Fibroblast of lung (primary cell): ENCODE measurements around the gene C1orf185. TPM values are rescaled to one million over a fixed set of nuclear protein-coding genes. Genes with fewer than 3 reads are reported as not detected.
"Not testable (repeated sequence)": the region's sequence is repeated elsewhere in the genome, so short reads cannot be mapped to it uniquely, and the experiment has no call there.

ENCODE experiments used
- DNase-seq, 2 donors: peaks; one replicate each; pipeline versions ENCODE4 v3.0.0 to v3.0.0-alpha.2; 2010; ENCODE audit warnings: low read depth in 2 of 2
- H2AFZ ChIP-seq: 2 replicates; pipeline ENCODE4 v1.5.1; 2012; ENCODE audit warnings: low read length, control low read depth, inconsistent platforms
- H3K27ac ChIP-seq: 2 replicates; pipeline ENCODE4 v1.5.1; 2011; ENCODE audit warnings: low read length, control low read depth; ENCODE audit not compliant: insufficient read depth
- H3K27me3 ChIP-seq: 2 replicates; pipeline ENCODE4 v1.5.1; 2011; ENCODE audit warnings: mild to moderate bottlenecking, low read length; ENCODE audit not compliant: control insufficient read depth, insufficient read depth
- H3K36me3 ChIP-seq: 2 replicates; pipeline ENCODE4 v1.5.1; 2011; ENCODE audit warnings: low read length; ENCODE audit not compliant: control insufficient read depth, insufficient read depth
- H3K4me1 ChIP-seq: 2 replicates; pipeline ENCODE4 v1.5.1; 2011; ENCODE audit warnings: low read length; ENCODE audit not compliant: control insufficient read depth, insufficient read depth; ENCODE audit errors: extremely low read depth
- H3K4me2 ChIP-seq: 2 replicates; pipeline ENCODE4 v1.5.1; 2011; ENCODE audit warnings: low read length, control low read depth; ENCODE audit not compliant: insufficient read depth; ENCODE audit errors: extremely low read depth
- H3K4me3 ChIP-seq, 4 experiments: fragments of 200-600 bp in 1 of 4; sonication (generic) in 1 of 4; replicated peaks in 1 of 4; 2 replicates each; pipeline ENCODE4 v1.5.1; 2011 to 2016; ENCODE audit warnings: low read length in 4 of 4, low read depth in 3 of 4, mild to moderate bottlenecking in 3 of 4, control low read depth in 2 of 4, inconsistent platforms in 1 of 4, mixed read lengths in 1 of 4; ENCODE audit not compliant: insufficient read depth in 1 of 4; ENCODE audit errors: control extremely low read depth in 1 of 4
- H3K79me2 ChIP-seq: 2 replicates; pipeline ENCODE4 v1.5.1; 2012; ENCODE audit warnings: mild to moderate bottlenecking, low read length, inconsistent platforms; ENCODE audit not compliant: control insufficient read depth, insufficient read depth
- H3K9ac ChIP-seq: 2 replicates; pipeline ENCODE4 v1.5.1; 2011; ENCODE audit warnings: mild to moderate bottlenecking, low read length, control low read depth; ENCODE audit not compliant: insufficient read depth
- H3K9me3 ChIP-seq: 2 replicates; pipeline ENCODE4 v1.5.1; 2012; ENCODE audit warnings: low read depth, low read length; ENCODE audit not compliant: control insufficient read depth, insufficient read depth
- H4K20me1 ChIP-seq: 2 replicates; pipeline ENCODE4 v1.5.1; 2011; ENCODE audit warnings: low read length; ENCODE audit not compliant: control insufficient read depth, insufficient read depth; ENCODE audit errors: extremely low read depth
- EZH2 ChIP-seq: IDR thresholded peaks from 2 replicates; pipeline ENCODE4 v1.5.1; 2012; ENCODE audit warnings: low read length, control low read depth, mild to moderate bottlenecking; ENCODE audit errors: missing control alignments
- polyA plus RNA-seq, 2 donors: library from polyadenylated mRNA; depleted of rRNA in 1 of 2; stranded (reverse) in 1 of 2; unstranded in 1 of 2; fragments of >200 nt; gene quantifications; 2 replicates each; pipeline ENCODE4 v1.2.1, GENCODE V29; 2011 to 2012; ENCODE audit warnings: missing spikeins in 1 of 2
- total RNA-seq: library from RNA; depleted of rRNA; stranded (reverse); fragments of >200 nt; gene quantifications from 2 replicates; pipeline ENCODE4 v1.2.1, GENCODE V29; 2014
- TF ChIP-seq, protein P1 (sequence below), 2 donors: IDR thresholded peaks in 1 of 2; conservative IDR thresholded peaks in 1 of 2; 1 replicate in 1 of 2; 2 replicates in 1 of 2; pipeline ENCODE4 v1.5.1; 2011 to 2012; ENCODE audit warnings: low read length in 2 of 2, control low read depth in 1 of 2, inconsistent platforms in 1 of 2, low read depth in 1 of 2, mild to moderate bottlenecking in 1 of 2

Gene C1orf185
- total and polyA plus RNA-seq, 2 donors (not counting 1 experiment from before 2014, with no cell fraction given): not detected

DNA sequence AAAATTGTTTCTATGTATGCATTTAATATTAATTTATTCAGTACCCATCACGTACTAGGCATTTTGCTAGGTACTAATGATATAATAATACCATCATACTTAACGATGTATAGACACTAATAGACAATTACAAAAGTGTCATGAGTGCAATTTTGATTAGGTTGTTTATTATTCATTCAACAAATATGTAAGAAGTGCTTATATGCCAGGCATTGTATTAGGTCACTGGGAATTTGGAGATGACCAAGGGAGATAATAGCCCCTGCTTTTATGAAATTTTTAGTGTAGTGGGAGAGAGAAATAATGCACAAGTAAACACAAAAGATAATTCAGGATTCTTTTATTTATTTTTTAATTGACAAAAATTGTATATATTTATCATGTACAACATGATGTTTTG, 18.6 kb downstream of the C1orf185 start:
- TF ChIP-seq EZH2: no peak
- TF ChIP-seq, protein P1, sequence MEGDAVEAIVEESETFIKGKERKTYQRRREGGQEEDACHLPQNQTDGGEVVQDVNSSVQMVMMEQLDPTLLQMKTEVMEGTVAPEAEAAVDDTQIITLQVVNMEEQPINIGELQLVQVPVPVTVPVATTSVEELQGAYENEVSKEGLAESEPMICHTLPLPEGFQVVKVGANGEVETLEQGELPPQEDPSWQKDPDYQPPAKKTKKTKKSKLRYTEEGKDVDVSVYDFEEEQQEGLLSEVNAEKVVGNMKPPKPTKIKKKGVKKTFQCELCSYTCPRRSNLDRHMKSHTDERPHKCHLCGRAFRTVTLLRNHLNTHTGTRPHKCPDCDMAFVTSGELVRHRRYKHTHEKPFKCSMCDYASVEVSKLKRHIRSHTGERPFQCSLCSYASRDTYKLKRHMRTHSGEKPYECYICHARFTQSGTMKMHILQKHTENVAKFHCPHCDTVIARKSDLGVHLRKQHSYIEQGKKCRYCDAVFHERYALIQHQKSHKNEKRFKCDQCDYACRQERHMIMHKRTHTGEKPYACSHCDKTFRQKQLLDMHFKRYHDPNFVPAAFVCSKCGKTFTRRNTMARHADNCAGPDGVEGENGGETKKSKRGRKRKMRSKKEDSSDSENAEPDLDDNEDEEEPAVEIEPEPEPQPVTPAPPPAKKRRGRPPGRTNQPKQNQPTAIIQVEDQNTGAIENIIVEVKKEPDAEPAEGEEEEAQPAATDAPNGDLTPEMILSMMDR (conservative IDR thresholded peaks at IDR 0.05 in 1 of 2, IDR thresholded peaks at IDR 0.05 in 1 of 2; ENCODE audit: low read depth in 1 of 2, low read length in 2 of 2): no peak
- H3K79me2 ChIP-seq: no peaks in the 10 kb centered on the region
- H4K20me1 ChIP-seq: no peaks in the 10 kb centered on the region
- H3K27me3 ChIP-seq: no peaks in the 10 kb centered on the region
- no peak for DNase-seq
- no peak overlapping the region for H3K27ac ChIP-seq
- no peak overlapping the region for H3K4me3 ChIP-seq
- no peak overlapping the region for H3K4me2 ChIP-seq
- H2AFZ ChIP-seq: no peak overlapping the region
- H3K9me3 ChIP-seq: no peaks in the 10 kb centered on the region
- H3K36me3 ChIP-seq: no peaks in the 10 kb centered on the region
- no peaks in the 10 kb centered on the region for H3K4me1 ChIP-seq
- no peak overlapping the region for H3K9ac ChIP-seq

DNA sequence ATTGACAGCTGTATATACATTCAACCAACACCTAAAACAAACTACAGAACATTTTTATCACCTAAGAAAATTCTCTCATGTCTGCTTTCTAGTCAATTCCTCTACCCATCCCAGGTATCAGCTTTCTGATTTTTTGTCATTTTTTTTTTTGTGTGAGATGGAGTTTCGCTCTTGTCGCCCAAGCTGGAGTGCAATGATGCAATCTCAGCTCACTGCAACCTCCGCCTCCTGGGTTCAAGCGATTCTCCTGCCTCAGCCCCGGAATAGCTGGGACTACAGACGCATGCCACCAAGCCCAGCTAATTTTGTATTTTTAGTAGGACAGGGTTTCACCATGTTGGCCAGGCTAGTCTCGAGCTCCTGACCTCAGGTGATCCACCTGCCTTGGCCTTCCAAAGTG, 25.1 kb downstream of the C1orf185 start:
- H3K79me2 ChIP-seq, H3K27ac ChIP-seq, H3K27me3 ChIP-seq, H3K9me3 ChIP-seq, H4K20me1 ChIP-seq, H2AFZ ChIP-seq, H3K9ac ChIP-seq, H3K4me3 ChIP-seq, H3K4me1 ChIP-seq, H3K4me2 ChIP-seq, H3K36me3 ChIP-seq, DNase-seq: not testable (repeated sequence)

DNA sequence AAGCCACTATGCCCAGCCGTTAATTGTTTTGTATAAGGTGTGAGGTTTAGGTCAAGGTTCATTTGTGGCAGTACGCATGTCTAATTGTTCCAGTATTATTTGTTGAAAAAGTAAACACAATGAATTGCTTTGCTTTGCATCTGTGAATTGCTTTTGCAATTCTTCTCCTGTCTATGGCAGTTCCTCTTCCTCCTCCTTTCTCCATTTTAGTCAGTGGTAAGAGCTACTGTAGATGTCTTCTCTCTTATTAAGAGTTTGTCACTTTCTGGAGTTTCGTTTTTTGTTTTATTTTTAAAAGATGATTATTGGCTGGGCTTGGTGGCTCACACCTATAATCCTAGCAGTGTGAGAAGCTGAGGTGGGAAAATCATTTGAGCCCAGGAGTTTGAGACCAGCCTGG, 29.2 kb downstream of the C1orf185 start:
- H3K4me1 ChIP-seq: no peaks in the 10 kb centered on the region
- H3K27ac ChIP-seq: no peak overlapping the region
- H3K27me3 ChIP-seq: no peaks in the 10 kb centered on the region
- H4K20me1 ChIP-seq: no peaks in the 10 kb centered on the region
- no peak for TF ChIP-seq EZH2
- TF ChIP-seq, protein P1 (conservative IDR thresholded peaks at IDR 0.05 in 1 of 2, IDR thresholded peaks at IDR 0.05 in 1 of 2; ENCODE audit: low read depth in 1 of 2, low read length in 2 of 2): no peak
- H2AFZ ChIP-seq: no peak overlapping the region
- no peak for DNase-seq
- H3K79me2 ChIP-seq: no peaks in the 10 kb centered on the region
- no peak overlapping the region for H3K9ac ChIP-seq
- H3K36me3 ChIP-seq: no peaks in the 10 kb centered on the region
- no peak overlapping the region for H3K4me3 ChIP-seq
- H3K9me3 ChIP-seq: no peaks in the 10 kb centered on the region
- H3K4me2 ChIP-seq: no peak overlapping the region
